Measurements from ENCODE around the gene L2HGDH. TPM values are rescaled to one million over a fixed set of nuclear protein-coding genes. Genes with fewer than 3 reads are reported as not detected.

L2HGDH gene
- total RNA-seq, 1 experiment from 2014 or later = 22.6 TPM

DNA sequence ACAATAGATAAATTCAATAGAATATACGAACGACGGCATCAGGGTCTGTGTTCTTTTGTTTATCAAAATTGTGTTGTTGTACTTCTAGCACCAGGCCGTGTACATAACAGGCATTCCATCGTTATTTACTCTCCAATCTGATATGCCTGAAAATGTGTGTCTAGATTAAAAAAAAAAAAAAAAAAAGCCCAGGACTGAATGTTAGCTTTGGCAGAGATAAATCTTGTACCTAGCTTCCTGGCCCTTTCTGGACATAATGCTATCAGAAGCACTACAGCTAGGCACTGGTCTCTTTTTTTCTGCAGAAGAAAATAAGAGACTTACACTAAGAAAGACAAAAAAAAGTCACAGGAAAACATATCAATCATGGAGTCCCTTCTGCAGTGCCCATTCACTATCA, 47.6 kb upstream of the L2HGDH start:
- TF ChIP-seq, protein P1, sequence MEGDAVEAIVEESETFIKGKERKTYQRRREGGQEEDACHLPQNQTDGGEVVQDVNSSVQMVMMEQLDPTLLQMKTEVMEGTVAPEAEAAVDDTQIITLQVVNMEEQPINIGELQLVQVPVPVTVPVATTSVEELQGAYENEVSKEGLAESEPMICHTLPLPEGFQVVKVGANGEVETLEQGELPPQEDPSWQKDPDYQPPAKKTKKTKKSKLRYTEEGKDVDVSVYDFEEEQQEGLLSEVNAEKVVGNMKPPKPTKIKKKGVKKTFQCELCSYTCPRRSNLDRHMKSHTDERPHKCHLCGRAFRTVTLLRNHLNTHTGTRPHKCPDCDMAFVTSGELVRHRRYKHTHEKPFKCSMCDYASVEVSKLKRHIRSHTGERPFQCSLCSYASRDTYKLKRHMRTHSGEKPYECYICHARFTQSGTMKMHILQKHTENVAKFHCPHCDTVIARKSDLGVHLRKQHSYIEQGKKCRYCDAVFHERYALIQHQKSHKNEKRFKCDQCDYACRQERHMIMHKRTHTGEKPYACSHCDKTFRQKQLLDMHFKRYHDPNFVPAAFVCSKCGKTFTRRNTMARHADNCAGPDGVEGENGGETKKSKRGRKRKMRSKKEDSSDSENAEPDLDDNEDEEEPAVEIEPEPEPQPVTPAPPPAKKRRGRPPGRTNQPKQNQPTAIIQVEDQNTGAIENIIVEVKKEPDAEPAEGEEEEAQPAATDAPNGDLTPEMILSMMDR (conservative IDR thresholded peaks at IDR 0.05) = no peak
- WGBS (ENCODE audit: extremely low coverage, insufficient read length, low lambda C conversion rate) = no CpG with 5 or more reads among the region's 5 CpGs

More for the DNA sequence above, 47.6 kb upstream of the L2HGDH start:
- no peak overlapping the region for H2AK5ac ChIP-seq (ENCODE audit: insufficient read length, low read length)
- no peaks in the 10 kb centered on the region for H3K4me1 ChIP-seq (ENCODE audit: insufficient read depth, low read length)
- H3K79me2 ChIP-seq (ENCODE audit: insufficient read depth, low read length) = no peaks in the 10 kb centered on the region
- H3K79me1 ChIP-seq (ENCODE audit: insufficient read depth, low read depth, low read length, poor library complexity, severe bottlenecking) = no peaks in the 10 kb centered on the region
- no peak overlapping the region for H3K14ac ChIP-seq (ENCODE audit: insufficient read depth, low read length)
- H3K4me3 Mint-ChIP-seq = no peak overlapping the region
- no peaks in the 10 kb centered on the region for H3K23me2 ChIP-seq (ENCODE audit: insufficient read length, low read depth, low read length, poor library complexity, severe bottlenecking)
- no peak overlapping the region for H2BK12ac ChIP-seq (ENCODE audit: insufficient read length, low read depth, low read length)
- H3K9me3 ChIP-seq (ENCODE audit: control insufficient read depth, low read depth, low read length) = no peaks in the 10 kb centered on the region
- H3K56ac ChIP-seq (ENCODE audit: insufficient read length, low read depth, low read length) = no peak overlapping the region
- H2BK20ac ChIP-seq (ENCODE audit: low read depth, low read length, poor library complexity, severe bottlenecking) = no peak overlapping the region
- H3K9ac ChIP-seq (ENCODE audit: extremely low read depth, insufficient read length, low read length) = no peak overlapping the region
- no peak overlapping the region for H2BK15ac ChIP-seq (ENCODE audit: low read depth, low read length)
- H3K27ac Mint-ChIP-seq = no peak overlapping the region
- H3K27me3 Mint-ChIP-seq (ENCODE audit: low read depth) = no peaks in the 10 kb centered on the region
- H3K18ac ChIP-seq (ENCODE audit: insufficient read length, low read depth, low read length) = no peak overlapping the region
- no peak overlapping the region for H4K91ac ChIP-seq (ENCODE audit: insufficient read length, low read depth, low read length)
- H2BK120ac ChIP-seq (ENCODE audit: low read depth, low read length, poor library complexity, severe bottlenecking) = no peak overlapping the region
- no peak overlapping the region for H3K4ac ChIP-seq (ENCODE audit: low read depth, low read length)
- H3K9me3 Mint-ChIP-seq = no peaks in the 10 kb centered on the region; a peak in 1 of 5 replicates
- no peak for DNase-seq
- H3T11ph ChIP-seq (ENCODE audit: low read length) = no peak overlapping the region
- no peaks in the 10 kb centered on the region for H3K36me3 Mint-ChIP-seq (ENCODE audit: insufficient read depth in 1 of 3, low read depth in 3 of 3)
- H2BK5ac ChIP-seq (ENCODE audit: insufficient read length, low read length) = no peak overlapping the region
- no peak overlapping the region for H4K5ac ChIP-seq (ENCODE audit: insufficient read length, low read depth, low read length)
- peaks cover 12 to 13% of the 10 kb centered on the region in 2 experiments; a peak in 3 of 4 replicates for H3K4me1 Mint-ChIP-seq
- H3K27me3 ChIP-seq (ENCODE audit: insufficient read depth, low read length) = no peaks in the 10 kb centered on the region
- no peak overlapping the region for H4K8ac ChIP-seq (replicated peaks; ENCODE audit: insufficient read length, low read depth, low read length)
- no peak overlapping the region for H2AFZ ChIP-seq (ENCODE audit: low read length)
- H3K4me2 ChIP-seq (ENCODE audit: insufficient read depth, insufficient read length, low read length) = no peak overlapping the region
- H4K20me1 ChIP-seq (ENCODE audit: control insufficient read depth, insufficient read depth, insufficient read length) = no peaks in the 10 kb centered on the region
- no peak overlapping the region for H3K23ac ChIP-seq (ENCODE audit: insufficient read length, low read depth, low read length)
- H3K27ac ChIP-seq (ENCODE audit: insufficient read length, low read depth, low read length) = no peak overlapping the region

All from H9 (cell line).